Inferior parietal cortex (tissue), 1 donor: ENCODE data around the gene PHACTR3.

Experiments
- DNase-seq: peaks from one replicate; pipeline ENCODE4 v3.0.0-alpha.2; 2016; ENCODE audit errors: extremely low spot score

The PHACTR3 gene

GRCh38 chr20:59671661-59672471 lies 67.5 kb downstream of the PHACTR3 start:
- DNase-seq = no peak

GRCh38 chr20:59672576-59672975 lies 68.2 kb downstream of the PHACTR3 start:
- no peak for DNase-seq

- DNase-seq = no peak
Measured at GRCh38 chr20:59673288-59673997, 69.1 kb downstream of the PHACTR3 start.

GRCh38 chr20:59673998-59674445 lies 69.7 kb downstream of the PHACTR3 start:
- DNase-seq = no peak

- DNase-seq = no peak
Measured at GRCh38 chr20:59676126-59676850, 71.9 kb downstream of the PHACTR3 start.

- no peak for DNase-seq
Measured at GRCh38 chr20:59676851-59677182, 72.5 kb downstream of the PHACTR3 start.

GRCh38 chr20:59677586-59677985 lies 73.2 kb downstream of the PHACTR3 start:
- no peak for DNase-seq

- DNase-seq = no peak
Measured at GRCh38 chr20:59678288-59678687, 73.9 kb downstream of the PHACTR3 start.

GRCh38 chr20:59678951-59679350 lies 74.6 kb downstream of the PHACTR3 start:
- no peak for DNase-seq

GRCh38 chr20:59680148-59680650 lies 75.9 kb downstream of the PHACTR3 start:
- DNase-seq = no peak

- DNase-seq = no peak
Measured at GRCh38 chr20:59680852-59681251, 76.5 kb downstream of the PHACTR3 start.

- DNase-seq = no peak
Measured at GRCh38 chr20:59682603-59683002, 78.3 kb downstream of the PHACTR3 start.

- no peak for DNase-seq
Measured at GRCh38 chr20:59683181-59683580, 78.8 kb downstream of the PHACTR3 start.

- no peak for DNase-seq
Measured at GRCh38 chr20:59684685-59685242, 80.4 kb downstream of the PHACTR3 start.

GRCh38 chr20:59686404-59687346 lies 82.3 kb downstream of the PHACTR3 start:
- DNase-seq = no peak

GRCh38 chr20:59688356-59688755 lies 84.0 kb downstream of the PHACTR3 start:
- DNase-seq = no peak

GRCh38 chr20:59688999-59689398 lies 84.7 kb downstream of the PHACTR3 start:
- no peak for DNase-seq

- DNase-seq = no peak
Measured at GRCh38 chr20:59690101-59690500, 85.8 kb downstream of the PHACTR3 start.

- no peak for DNase-seq
Measured at GRCh38 chr20:59690976-59691375, 86.6 kb downstream of the PHACTR3 start.

GRCh38 chr20:59692139-59692538 lies 87.8 kb downstream of the PHACTR3 start:
- DNase-seq = no peak

- no peak for DNase-seq
Measured at GRCh38 chr20:59693587-59693986, 89.2 kb downstream of the PHACTR3 start.
